Measurements from ENCODE around the gene RPGRIP1L.
A peak's percentile ranks its signal among the peaks of the same experiment; 100 is the strongest.

The RPGRIP1L gene

DNA sequence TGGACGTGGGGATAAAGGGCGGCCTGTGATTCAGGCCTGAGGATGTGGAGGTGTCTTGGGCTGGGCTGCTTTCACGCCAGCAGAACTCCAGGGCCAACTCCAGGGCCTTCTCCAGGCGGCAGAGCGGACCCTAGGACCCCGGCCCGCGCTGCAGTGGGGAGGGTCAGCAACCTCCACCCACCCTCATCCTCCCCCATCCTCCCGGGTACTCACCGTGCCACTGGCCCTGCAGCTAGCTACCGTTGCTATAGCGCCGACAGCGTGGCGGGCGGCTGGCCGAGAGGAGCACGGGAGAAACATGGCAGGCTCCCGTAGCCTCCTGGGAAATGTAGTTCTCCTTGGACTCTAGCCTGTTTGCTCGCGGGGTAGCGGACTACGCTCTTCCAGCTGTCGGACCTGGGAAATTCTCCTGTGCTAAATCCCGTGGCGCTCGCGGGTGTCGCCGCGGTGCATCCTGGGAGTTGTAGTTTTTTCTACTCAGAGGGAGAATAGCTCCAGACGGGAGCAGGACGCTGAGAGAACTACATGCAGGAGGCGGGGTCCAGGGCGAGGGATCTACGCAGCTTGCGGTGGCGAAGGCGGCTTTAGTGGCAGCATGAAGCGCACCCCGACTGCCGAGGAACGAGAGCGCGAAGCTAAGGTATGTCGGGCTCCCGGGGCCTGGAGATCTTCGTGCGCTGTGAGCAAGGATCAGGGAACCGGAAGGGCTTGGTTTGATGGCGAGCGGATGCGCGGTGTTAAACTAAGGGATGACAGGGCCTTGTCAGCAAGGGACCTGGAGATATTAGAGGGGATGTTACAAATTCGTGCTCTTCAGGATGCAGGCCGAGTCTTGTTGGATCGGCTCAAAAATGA is at the start of gene RPGRIP1L, which contains the start of gene FTO:
TSS of gene RPGRIP1L (minus strand) at position 270 of the 855 bp plus-strand sequence. CDS start 3,136 bp downstream, outside the sequence.
TSS of gene FTO (plus strand) at position 567 of the 855 bp plus-strand sequence.
- DNase-seq (ENCODE audit: low read depth): peak; percentile 99

DNA sequence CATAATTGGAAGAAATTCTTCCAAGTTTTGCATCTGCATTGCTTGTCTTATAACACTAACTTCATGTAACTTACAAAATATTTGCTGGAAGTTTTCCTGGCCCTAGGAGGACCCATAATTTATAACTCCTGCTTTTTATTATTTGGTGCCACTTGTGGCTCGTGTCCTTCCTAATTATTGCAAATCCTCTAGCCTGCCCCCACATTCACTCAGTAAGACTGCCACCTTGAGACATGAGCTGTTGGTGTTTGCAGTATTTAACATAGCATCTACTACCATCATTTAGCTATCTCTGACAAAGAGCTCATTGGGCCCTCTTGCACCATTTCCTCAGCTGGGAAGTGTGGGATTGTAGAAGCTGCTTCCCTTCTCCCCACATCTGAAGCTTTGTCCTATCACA is 49.8 kb upstream of the RPGRIP1L start:
- peak; percentile 78 for DNase-seq (ENCODE audit: low read depth)

DNA sequence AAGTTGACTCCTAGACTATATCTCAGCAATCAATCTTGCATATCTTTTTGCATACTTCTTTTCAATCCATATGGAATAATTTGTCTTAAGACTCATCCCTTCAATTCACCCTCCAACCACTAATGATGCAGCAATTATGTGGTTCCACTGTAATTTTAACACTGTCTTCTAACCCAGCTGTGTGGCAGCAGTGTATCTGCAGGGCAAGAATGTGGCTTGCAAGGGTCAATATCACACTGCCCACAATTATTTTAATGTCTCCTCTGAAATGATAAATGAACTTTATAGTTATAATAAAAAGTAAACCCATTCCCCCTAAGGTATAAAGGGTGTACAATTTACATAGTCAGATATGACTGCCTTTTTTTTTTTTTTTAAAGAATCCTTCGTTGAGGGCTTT is 48.9 kb upstream of the RPGRIP1L start:
- DNase-seq (ENCODE audit: low read depth): no peak

DNA sequence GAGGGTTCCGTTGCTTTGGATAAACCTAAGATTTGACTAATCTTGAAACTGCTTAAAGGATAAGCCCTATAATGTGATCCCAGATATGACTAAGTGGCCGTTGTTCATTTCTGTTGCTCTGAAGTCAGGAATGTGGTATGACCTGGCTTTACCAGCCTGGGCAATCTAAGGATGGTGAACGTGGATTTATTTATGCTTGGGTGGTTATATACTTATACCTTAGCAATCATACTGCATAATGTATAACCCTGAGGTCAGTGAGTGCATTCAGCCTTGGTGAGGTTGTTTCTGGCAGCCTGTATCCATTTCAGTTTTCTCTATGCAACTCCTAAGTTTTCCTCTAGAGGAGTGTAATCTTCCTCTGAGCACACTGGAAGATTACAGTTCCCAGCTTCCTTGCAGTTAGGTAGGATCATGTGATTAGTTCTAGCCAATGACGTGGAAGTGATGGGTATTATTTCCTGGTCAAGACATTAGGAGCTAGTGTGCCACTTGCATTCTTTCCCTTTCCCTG is 42.2 kb upstream of the RPGRIP1L start:
- peak; percentile 24 for DNase-seq (ENCODE audit: low read depth)

DNA sequence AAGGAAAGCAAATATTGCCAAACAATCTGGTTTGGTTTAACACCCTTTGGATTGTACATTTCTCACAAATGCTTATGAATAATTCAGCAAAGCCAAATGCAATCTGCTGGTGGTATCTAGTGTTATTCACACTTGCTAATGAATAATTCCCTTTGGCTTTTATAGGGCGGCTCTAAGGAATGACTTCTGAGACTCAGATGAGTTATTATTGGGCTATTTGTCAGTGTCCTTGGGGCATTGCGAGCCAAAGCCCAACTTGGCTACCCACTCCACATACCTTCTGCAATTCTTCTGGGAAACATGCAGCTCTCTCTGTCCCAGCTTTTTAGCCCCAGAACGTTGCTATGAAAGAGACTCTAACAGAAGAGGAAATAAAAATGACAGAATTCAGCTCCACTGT is 41.4 kb upstream of the RPGRIP1L start:
- DNase-seq (ENCODE audit: low read depth): peak; percentile 86

DNA sequence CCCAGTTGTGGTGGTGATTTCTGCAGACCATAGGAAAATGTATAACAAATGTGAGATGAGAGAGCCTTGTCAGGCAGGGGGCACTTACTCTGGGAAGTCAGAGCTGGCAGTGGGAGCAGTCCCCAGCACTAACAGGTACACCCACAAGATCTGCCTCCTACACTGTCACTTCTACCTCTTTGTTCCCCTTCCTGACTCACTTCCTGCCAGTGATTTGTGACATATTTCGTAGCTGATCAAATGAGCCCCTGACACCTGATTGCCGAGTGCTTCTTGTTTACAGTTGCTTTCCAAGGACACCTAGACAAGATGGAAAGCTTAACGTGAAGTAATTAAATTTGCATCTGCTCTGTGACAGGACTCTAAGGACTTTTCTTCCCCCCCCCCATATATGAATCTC is 40.8 kb upstream of the RPGRIP1L start:
- no peak for DNase-seq (ENCODE audit: low read depth)

DNA sequence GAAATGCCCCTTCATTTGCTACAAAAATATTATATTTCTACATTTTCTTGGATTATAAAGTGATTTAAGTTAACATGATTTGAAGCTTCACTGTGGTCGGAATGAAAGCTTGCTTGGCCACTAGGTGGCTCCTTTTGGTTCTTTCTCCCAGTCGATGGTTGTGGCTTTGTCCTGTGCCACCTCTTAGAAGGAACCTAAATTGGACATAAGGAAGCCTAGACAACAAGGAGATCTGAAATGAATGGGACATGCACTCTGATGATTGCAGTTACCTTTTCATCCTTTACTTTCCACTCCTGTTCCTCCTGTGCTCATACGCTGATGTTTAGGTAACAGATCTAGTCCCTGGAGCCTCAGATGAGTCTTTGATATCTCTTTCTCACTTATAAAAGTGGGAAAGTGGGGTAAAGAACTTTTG is 39.5 kb upstream of the RPGRIP1L start:
- no peak for DNase-seq (ENCODE audit: low read depth)

DNA sequence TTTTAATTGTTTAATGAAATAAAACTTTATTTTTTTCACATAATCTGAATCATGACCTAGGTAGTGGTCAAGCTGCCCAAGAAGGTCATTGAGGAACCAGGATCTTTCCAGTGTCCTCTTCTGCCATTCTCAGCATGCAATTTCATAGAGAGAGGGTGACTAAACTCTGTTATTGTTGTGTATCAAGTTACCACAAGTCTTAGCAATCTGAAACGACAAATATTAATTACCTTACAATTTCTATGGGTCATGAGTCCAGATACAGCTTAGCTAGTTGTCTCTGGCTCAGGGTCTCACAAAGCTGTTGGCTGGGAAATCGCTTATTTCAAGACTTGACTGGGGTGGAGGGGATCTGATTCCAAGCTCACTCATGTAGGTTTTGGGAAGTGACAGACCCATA is 37.9 kb upstream of the RPGRIP1L start:
- no peak for DNase-seq (ENCODE audit: low read depth)

DNA sequence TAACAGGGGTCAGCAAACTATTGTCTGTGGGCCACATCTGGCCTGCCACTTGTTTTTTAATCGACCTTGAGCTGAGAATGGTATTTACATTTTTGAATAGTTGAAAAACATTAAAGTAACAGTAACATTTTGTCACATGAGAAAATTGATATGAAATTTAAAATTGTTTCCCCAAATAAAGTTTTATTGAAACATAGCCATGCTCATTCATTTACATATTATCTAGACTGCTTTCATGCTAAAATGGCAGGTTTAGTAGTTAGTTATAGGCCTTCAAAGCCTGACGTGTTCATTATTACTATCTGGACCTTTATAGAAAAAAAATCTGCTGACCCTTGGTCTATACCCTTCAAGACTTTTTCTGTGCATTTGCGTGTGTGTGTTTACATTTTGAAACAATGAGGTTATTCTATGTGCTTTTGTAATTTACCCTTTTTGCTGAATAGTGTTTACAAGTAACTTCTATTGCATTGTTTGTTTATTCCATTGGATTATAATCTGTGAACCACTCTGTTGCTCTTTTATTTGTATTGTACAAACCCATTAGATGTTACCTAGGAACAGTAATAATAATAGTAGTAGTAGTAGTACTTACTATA is 37.4 kb upstream of the RPGRIP1L start:
- DNase-seq (ENCODE audit: low read depth): no peak

DNA sequence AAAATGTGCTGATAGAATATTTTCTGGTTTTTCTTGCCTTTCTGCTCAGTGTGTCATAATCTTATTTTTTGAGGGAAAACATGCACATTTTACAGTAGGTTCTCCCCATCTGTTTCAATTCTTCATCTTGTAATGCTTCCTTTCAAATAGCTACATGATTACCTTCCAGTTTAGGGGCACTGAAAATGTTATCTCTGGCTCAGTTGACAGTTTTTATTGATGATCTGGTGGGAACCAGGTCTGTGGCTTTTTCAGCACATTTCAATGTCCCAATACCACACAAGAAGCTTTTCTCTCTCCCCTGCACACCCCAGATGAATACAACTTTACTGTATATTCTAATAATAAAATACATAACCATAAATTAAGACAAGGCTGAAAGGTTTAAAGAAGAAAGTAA is 36.8 kb upstream of the RPGRIP1L start:
- DNase-seq (ENCODE audit: low read depth): no peak

DNA sequence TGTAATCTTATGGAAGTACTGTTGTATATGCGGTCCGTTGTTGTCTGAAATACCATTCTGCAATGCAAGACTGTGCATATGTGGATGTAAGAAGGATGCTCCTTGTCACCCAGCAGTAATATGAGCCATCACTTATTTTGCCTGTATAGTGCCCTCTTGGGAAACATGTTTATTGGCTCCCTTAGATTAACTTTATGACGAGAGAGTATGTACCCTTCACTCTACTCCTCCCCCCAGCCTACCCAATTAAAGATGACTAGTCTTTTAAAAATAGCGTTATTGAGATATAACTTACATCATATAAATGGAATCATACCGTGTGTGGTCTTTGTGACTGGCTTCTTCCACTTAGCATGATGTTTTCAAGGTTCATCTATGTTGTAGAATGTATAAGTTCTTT is 33.9 kb upstream of the RPGRIP1L start:
- no peak for DNase-seq (ENCODE audit: low read depth)

DNA sequence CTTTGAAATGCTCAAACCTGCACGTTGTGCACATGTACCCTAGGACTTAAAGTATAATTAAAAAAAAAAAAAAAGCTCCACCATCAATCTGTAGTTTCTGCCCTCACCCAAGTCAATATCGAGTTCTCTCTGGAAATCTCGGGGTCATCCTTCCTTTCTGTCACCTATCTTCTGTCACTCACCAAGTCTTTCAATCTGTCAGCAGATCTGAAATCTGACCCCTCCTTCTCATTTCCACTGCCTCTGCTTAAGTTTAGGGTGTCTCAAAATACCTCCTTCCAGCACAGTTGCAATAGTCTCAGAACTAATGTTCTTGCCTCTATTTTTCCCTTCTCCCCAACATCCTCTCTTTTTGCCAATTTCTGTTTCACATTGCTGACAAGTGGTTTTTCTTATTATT is 32.6 kb upstream of the RPGRIP1L start:
- DNase-seq (ENCODE audit: low read depth): no peak

DNA sequence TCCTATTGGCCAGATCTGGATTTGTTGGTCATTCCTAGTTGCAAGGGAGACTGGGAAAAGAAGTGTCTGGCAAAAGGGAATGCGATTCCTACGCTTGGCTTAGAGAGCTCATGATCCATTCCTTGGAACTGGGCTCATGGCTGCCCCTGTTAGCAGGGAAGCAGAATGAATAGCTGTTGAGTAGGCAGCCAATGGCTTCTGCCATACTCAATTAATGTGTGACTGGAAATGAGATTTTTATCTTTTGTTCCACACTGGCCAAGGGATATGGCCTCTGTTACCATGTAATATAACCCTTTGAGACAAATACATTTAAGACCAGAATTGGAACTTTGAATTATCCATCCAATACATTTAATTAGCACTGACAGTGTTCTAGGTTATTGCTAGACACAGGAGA is 31.2 kb upstream of the RPGRIP1L start:
- no peak for DNase-seq (ENCODE audit: low read depth)

DNA sequence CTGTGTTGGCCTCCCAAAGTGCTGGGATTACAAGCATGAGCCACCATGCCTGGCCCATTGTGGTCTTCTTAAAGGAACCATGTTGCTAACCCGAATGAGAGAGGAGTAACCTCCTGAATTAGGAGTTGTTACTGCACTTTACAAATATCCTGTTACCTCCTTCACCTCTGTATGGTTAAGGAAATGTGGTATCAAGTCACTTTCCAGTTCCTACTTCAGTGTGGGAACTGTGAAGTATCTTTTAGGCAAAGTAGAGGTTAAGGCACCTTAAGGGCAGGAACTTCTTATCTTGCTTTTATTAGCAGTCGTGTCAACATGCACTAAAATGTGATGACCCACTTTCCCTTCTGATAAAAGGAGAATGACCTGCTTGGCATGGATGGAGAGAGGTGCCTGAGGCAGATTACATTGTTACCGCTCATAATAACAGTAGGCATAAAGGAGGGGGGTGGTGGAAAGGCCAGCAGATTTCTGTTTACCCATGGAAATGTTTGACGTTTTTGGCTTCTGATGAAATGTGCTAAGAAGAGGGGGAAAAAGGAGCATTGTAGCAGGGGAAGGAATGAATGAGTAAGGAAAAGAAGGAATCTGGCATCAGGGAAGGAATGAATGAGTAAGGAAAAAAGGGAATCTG is 28.8 kb upstream of the RPGRIP1L start:
- DNase-seq (ENCODE audit: low read depth): peak; percentile 19

DNA sequence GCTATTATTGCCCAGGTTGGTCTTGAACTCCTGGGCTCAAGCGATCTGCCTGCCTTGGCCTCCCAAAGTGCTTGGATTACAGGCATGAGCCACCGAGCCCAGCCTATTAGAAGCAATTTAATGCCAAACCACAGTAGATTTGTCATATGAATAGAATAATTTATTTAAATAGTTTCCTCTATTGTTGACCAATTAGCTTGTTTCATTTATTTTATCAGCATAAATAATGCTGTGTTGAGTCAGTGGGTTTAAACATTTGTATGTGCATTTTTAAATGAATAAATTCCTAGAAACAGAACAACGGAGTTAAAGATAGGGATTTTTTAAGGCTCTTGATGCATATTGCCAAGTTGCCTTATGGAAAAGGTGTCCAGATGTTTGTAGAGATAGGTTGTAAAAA is 27.0 kb upstream of the RPGRIP1L start:
- no peak for DNase-seq (ENCODE audit: low read depth)

DNA sequence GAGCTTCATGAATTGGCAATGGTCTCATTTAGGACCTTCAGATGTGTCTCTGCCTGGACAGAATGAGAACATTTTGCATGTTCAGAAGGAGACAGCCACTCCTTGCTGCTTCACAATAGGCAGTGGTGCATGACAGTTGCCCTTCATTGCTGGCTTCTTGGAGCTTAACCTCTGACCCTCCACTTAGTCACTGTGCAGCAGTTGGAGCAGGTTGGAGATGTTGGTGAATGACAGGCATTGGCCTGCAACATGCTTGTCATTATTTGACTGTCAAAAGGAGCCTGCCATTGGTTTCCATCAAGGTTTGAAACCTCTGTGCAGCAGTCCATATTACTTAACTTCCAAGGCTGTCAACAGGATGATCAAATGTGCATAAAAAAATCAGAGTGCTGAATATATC is 23.0 kb upstream of the RPGRIP1L start:
- no peak for DNase-seq (ENCODE audit: low read depth)

DNA sequence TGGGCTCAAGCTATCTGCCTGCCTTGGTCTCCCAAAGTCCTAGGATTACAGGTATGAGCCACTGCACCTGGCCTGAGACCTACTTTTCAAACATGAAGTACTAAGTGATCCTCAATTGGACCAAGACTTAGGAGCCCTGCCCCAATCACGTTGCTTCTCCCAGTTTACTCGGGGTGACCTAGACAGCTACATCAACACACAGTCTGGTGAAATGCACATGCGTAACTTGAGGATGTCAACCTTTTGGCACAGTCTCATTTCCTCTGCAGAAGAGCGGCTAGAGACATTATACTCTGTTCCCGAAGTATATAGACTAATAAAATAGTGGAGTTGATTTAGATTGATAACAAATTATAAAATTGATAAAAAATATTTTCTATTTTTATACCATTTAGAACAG is 17.4 kb upstream of the RPGRIP1L start:
- DNase-seq (ENCODE audit: low read depth): no peak

DNA sequence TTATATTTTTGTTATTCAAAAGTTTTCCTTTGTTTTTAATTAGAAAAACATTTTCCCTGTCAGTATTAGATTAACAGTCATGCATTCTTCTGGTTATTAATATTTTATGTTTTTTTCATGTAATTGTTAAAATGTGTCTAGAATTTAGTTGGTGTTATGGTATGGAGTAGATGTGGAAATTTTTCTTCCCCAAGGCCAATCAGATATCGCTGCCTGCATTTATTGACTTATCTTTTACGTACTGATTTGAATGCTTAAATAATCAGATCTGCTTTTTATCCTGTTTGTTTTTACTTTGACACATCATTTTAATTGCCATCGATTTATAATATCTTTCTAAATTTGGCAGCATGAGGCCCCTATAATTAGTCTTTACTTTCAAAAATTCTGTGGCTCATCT is 13.9 kb upstream of the RPGRIP1L start:
- no peak for DNase-seq (ENCODE audit: low read depth)

DNA sequence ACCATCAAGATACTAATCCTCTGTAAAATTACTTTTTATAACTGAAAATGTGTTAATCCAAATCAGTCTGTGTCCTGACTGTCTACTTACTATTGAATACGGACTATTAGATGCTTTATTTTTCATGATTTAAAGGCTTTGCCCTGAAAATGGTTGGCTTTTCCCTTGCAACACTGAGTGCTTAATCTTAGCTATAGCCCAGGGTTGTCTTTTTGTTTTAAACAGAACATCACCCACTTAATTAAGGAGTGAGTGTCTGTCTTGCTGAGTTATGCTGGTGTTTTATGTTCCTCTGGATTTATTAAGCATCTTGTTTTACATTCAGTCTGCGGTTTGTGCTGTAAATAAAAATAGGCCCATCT is 11.3 kb upstream of the RPGRIP1L start:
- DNase-seq (ENCODE audit: low read depth): no peak

DNA sequence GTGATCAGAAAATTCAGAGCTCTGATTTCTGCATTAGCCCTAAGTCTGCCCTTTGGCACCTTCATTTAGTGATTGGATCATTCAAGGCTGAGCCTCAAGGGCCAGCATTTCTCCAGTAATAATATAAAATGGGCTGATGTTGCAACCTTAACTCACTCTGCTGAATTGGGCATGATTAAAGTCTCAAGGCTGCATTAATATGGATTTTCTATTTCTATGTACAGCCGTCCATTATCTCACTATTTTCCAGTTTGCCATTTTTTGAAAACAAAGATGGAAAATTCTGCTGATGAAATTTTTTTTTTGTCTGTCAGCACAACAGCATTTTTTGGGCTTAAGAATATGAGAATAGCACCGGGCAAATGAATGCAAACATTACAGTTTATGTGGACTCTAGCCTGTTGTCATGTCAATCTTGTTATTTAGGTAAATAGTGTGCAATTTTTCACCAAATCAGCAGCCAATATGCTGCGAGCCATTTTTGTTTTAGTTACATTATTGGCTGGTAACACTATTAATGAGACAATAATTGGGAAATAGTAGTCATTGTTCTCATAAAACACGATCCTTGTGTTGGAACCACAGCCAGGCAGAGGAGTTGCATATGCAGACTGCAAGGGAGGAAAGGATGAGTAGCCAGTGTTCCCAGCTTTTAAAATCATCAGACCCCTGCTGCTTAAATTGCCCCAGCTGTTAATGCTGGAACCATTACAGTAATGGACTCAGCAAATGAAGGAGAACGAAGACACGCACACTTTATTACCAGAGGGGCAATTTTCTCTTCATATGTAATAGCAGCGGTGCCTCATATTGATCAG is 10.8 kb upstream of the RPGRIP1L start:
- peak; percentile 78 for DNase-seq (ENCODE audit: low read depth)

DNA sequence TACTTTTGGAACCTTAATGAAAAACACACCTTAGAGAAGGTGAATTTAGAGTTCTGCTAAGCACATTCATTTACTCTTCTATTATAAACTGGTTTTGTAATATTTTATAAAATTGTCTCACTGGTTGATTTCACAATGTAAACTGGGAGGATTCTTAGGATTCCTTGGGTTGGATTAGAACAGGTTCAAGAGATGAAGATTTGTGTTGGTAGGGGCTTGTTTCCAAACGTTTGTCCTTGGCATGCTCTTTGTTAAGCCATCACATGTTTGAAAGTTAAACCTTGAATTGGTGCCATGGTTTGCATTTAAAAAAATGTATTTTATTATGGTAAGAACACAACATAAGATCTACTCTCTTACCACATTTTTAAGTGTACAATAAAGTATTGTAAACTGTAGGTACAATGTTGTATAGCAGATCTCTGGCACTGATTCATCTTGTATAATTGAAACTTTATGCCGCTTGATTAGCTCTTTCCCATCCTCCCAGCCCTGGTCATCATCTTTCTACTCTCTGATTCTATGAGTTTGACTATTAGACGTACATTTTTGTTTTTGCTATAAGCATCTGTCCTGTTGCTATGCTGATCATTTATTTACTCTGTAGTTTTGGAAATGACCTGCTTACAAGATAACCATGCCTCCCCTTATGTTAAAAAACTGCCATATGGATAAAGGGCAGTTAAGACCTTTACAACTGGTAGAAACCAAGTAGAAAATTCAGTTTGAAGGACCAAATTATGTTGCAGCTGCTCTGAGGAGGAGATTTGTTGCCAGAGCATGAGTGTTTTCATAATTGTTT is 9.9 kb upstream of the RPGRIP1L start:
- DNase-seq (ENCODE audit: low read depth): peak; percentile 86
